PC-3 (cell line): ENCODE measurements around the gene EMILIN1.

ENCODE experiments used
- EZH2 ChIP-seq: fragments of 300-600 bp; sonication (generic); IDR thresholded peaks from one replicate; pipeline ENCODE4 v1.6.1; 2017; ENCODE audit warnings: antibody characterized with exemption, mild to moderate bottlenecking, low read length; ENCODE audit not compliant: unreplicated experiment
- EZH2phosphoT487 ChIP-seq: fragments of 300-600 bp; sonication (generic); IDR thresholded peaks from 2 replicates; pipeline ENCODE4 v1.6.1; 2018; ENCODE audit warnings: mild to moderate bottlenecking, antibody characterized with exemption, low read length, borderline replicate concordance
- TF ChIP-seq, protein P1 (sequence below): fragments of 300-600 bp; sonication (generic); conservative IDR thresholded peaks from 2 replicates; pipeline ENCODE4 v1.5.1; 2017; ENCODE audit warnings: antibody characterized with exemption, low read depth, mild to moderate bottlenecking, low read length

DNA sequence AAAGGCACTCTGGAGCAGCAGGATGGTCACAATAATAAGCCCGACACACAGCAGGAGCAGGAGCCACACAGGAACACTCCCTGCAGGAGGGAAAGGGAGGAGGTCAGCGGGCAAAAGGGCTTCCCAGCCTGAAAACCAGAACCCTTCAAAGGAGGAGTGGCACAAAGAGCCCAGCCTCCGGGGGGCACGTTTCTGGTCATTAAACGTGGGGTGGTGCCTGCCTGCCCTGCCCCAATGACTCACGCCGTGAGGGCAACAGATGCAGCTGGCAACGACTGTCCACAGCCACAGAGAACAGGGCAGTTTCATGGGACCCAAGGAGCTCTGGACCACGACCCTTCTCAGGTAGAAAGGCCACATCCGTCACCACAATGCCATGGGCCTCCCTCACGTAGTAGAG, 53.0 kb downstream of the EMILIN1 start:
- no peak for TF ChIP-seq EZH2
- TF ChIP-seq, protein P1, sequence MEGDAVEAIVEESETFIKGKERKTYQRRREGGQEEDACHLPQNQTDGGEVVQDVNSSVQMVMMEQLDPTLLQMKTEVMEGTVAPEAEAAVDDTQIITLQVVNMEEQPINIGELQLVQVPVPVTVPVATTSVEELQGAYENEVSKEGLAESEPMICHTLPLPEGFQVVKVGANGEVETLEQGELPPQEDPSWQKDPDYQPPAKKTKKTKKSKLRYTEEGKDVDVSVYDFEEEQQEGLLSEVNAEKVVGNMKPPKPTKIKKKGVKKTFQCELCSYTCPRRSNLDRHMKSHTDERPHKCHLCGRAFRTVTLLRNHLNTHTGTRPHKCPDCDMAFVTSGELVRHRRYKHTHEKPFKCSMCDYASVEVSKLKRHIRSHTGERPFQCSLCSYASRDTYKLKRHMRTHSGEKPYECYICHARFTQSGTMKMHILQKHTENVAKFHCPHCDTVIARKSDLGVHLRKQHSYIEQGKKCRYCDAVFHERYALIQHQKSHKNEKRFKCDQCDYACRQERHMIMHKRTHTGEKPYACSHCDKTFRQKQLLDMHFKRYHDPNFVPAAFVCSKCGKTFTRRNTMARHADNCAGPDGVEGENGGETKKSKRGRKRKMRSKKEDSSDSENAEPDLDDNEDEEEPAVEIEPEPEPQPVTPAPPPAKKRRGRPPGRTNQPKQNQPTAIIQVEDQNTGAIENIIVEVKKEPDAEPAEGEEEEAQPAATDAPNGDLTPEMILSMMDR, result no peak
- TF ChIP-seq EZH2phosphoT487, result no peak
